Testis (tissue), 5 donors: ENCODE results near the gene DMD. TPM values are rescaled to one million over a fixed set of nuclear protein-coding genes. Genes with fewer than 3 reads are reported as not detected.

Source experiments
- DNase-seq: peaks from one replicate; pipeline ENCODE4 v3.0.0-alpha.2; 2019
- H3K27ac ChIP-seq, 2 donors: fragments of 200-600 bp; sonication (generic); one replicate each; pipeline ENCODE4 v1.5.1; 2019
- H3K27me3 ChIP-seq: fragments of 200-600 bp; sonication (generic); one replicate; pipeline ENCODE4 v1.5.1; 2019
- H3K36me3 ChIP-seq: fragments of 200-600 bp; sonication (generic); one replicate; pipeline ENCODE4 v1.5.1; 2017; ENCODE audit warnings: low read depth; ENCODE audit errors: missing control alignments
- H3K4me1 ChIP-seq: fragments of 200-600 bp; sonication (generic); one replicate; pipeline ENCODE4 v1.5.1; 2019
- H3K4me3 ChIP-seq, 2 donors: fragments of 200-600 bp; sonication (generic); one replicate each; pipeline ENCODE4 v1.5.1; 2017 to 2019
- H3K9me3 ChIP-seq: fragments of 200-600 bp; sonication (generic); one replicate; pipeline ENCODE4 v1.5.1; 2017
- POLR2A ChIP-seq: fragments of 450-650 bp; IDR thresholded peaks from one replicate; pipeline ENCODE4 v1.6.1; 2017; ENCODE audit warnings: antibody characterized with exemption, mild to moderate bottlenecking, moderate library complexity
- WGBS, 2 donors: methylation state at CpG; one replicate each; pipeline ENCODE4 v1.1.5; 2018; 5-methylcytosine and 5-hydroxymethylcytosine counted together
- intact Hi-C: fragments of 100-400 bp; cut with DNase I; formaldehyde crosslinking; loops from one replicate; pipeline ENCODE4 v1.15.1; 2023; ENCODE audit warnings: low total_unique reads
- long read RNA-seq, 2 donors: transcript quantifications; one replicate each; lab custom pipeline, GENCODE V29; 2026
- polyA plus RNA-seq: library from polyadenylated mRNA; stranded (reverse); fragments of 350-450 nt; fragmentation: Illumina TruSeq; extraction: RNeasy Lipid Tissue Mini Kit (QIAGEN cat#74804); gene quantifications from one replicate; pipeline ENCODE4 v1.2.3, GENCODE V29; 2014; ENCODE audit warnings: low read depth, low replicate concordance; ENCODE audit not compliant: insufficient read depth
- total RNA-seq, 2 donors: library from RNA; depleted of rRNA; stranded (reverse); fragments of >200 nt; gene quantifications; one replicate each; pipeline ENCODE4 v1.2.3, GENCODE V29; 2016
- TF ChIP-seq, protein P1 (sequence below), 3 experiments: fragments of 450-650 bp in 2 of 3; fragments of 200-600 bp in 1 of 3; sonication (generic) in 1 of 3; IDR thresholded peaks; one replicate each; pipeline ENCODE4 v1.5.1; 2016 to 2019; ENCODE audit warnings: antibody characterized with exemption in 3 of 3, mild to moderate bottlenecking in 2 of 3, moderate library complexity in 1 of 3

Gene DMD
- total RNA-seq, result 10 to 100 TPM; 24.2 to 34.1 TPM
- polyA plus RNA-seq, result 11.3 TPM
- long read RNA-seq, donor 1, full-length matches to known transcripts, result 2 of 2 reads
- long read RNA-seq, donor 1, partial matches to known transcripts, result 0 of 2 reads
- long read RNA-seq, donor 1, other reads (novel, unspliced or antisense), result 0 of 2 reads
- long read RNA-seq, donor 2, full-length matches to known transcripts, result 2 of 2 reads
- long read RNA-seq, donor 2, partial matches to known transcripts, result 0 of 2 reads
- long read RNA-seq, donor 2, other reads (novel, unspliced or antisense), result 0 of 2 reads

DNA sequence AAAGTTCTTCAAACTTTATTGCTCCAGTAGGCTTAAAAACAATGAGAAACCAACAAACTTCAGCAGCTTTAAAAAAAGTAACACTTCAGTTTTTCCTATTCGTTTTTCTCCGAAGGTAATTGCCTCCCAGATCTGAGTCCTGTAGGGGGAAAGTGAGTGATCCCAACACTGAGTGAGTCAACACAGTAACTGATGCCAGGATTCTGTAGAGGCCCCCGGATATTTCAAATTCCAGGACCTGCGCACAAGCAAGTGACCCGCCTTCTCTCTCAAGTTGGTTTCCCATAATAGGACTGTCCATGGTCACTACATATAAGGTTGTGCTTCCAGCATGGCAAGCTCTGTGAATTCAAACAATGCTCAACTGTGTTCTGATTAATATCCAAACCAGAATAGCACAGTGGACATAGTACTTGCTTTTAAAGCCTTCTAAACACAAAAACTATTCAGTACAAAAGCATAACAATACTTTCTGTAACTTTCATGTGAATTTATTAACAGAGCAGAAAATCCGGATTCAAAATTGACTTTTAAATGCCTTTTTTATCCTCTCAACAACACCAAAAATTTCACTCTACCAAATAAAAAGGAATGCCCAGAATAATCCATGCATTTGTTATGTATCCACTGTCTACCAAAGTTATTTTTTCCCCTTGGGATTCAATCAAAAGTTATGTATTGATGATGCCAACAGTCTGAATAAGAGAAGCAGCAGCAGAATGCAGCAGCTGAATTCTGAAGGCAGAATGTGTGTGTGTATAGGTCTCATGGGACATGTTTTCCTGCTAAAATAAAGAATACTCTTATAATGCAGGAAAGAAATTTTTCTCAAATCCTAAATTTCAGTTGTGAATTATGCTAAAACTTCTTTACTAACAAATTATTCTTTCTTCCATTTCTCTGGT, at the start of gene DMD:
Gene DMD, minus strand, starts transcription at position 194 of the 905 bp plus-strand sequence. CDS start 237 bp downstream, outside the sequence.
- Histone ChIP-seq H3K36me3 (no peaks in the 10 kb centered on the region), H3K27me3 (no peaks in the 10 kb centered on the region), H3K4me3 (peak within 1 kb of the TSS; percentile 21 to 34), H3K9me3 (no peaks in the 10 kb centered on the region), H3K27ac (peak within 1 kb of the TSS; percentile 3 to 59), H3K4me1 (no peaks in the 10 kb centered on the region)
- DNase-seq, result peak; percentile 49
- no peak for TF ChIP-seq POLR2A
- TF ChIP-seq, protein P1, sequence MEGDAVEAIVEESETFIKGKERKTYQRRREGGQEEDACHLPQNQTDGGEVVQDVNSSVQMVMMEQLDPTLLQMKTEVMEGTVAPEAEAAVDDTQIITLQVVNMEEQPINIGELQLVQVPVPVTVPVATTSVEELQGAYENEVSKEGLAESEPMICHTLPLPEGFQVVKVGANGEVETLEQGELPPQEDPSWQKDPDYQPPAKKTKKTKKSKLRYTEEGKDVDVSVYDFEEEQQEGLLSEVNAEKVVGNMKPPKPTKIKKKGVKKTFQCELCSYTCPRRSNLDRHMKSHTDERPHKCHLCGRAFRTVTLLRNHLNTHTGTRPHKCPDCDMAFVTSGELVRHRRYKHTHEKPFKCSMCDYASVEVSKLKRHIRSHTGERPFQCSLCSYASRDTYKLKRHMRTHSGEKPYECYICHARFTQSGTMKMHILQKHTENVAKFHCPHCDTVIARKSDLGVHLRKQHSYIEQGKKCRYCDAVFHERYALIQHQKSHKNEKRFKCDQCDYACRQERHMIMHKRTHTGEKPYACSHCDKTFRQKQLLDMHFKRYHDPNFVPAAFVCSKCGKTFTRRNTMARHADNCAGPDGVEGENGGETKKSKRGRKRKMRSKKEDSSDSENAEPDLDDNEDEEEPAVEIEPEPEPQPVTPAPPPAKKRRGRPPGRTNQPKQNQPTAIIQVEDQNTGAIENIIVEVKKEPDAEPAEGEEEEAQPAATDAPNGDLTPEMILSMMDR (IDR thresholded peaks at IDR 0.05), result no peak
- WGBS, 2 donors, result 17 to 21% methylated on average over 4 to 6 of the region's 6 CpGs
- intact Hi-C loops, result no loop called here

GRCh38 chrX:33252306-33252825, 41.0 kb upstream of the DMD start:
- Histone ChIP-seq H3K36me3 (no peaks in the 10 kb centered on the region), H3K4me1 (no peaks in the 10 kb centered on the region), H3K27me3 (no peaks in the 10 kb centered on the region), H3K27ac (no peak overlapping the region), H3K9me3 (no peaks in the 10 kb centered on the region), H3K4me3 (no peak overlapping the region)
- DNase-seq, result no peak
- TF ChIP-seq, protein P1 (IDR thresholded peaks at IDR 0.05), result no peak
- TF ChIP-seq POLR2A, result no peak
- WGBS, 2 donors, result 75 to 90% methylated on average over 1 of the region's 1 CpG
- intact Hi-C loops, result no loop called here

DNA sequence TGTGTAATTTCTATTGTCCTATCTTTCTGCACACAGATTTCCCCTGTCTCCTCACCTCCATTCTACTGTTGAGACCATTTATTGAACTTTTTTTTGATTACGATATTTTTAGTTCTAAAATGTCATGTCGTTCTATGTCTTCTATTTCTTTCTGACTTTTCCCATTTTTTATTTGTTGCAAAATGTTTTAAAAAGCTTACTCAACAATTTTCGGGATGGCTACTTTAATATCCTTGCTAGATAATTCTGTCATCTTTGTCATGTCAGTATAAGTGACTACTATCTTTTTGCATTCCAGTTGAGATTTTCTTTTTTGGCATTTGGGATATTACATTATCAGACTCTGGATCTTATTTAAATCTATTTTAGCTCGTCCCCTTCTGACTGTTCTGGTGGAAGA, 7.5 kb upstream of the DMD start:
- Histone ChIP-seq H3K9me3 (no peaks in the 10 kb centered on the region), H3K4me3 (no peak overlapping the region), H3K27ac (no peak overlapping the region), H3K4me1 (no peaks in the 10 kb centered on the region), H3K27me3 (no peaks in the 10 kb centered on the region), H3K36me3 (no peaks in the 10 kb centered on the region)
- no peak for DNase-seq
- 82 to 88% methylated on average over 4 of the region's 4 CpGs for WGBS, 2 donors
- TF ChIP-seq, protein P1 (IDR thresholded peaks at IDR 0.05), result no peak
- TF ChIP-seq POLR2A, result no peak
- intact Hi-C loops, result no loop called here

- no peaks in the 10 kb centered on the region for H3K4me1 ChIP-seq
- intact Hi-C loops, result no loop called here
- TF ChIP-seq, protein P1 (IDR thresholded peaks at IDR 0.05), result no peak
- no peak for TF ChIP-seq POLR2A
- H3K27me3 ChIP-seq, result no peaks in the 10 kb centered on the region
- DNase-seq, result no peak
- no peaks in the 10 kb centered on the region for H3K36me3 ChIP-seq
- no peaks in the 10 kb centered on the region for H3K9me3 ChIP-seq
- H3K4me3 ChIP-seq, result peak overlapping the region; percentile 21 to 34
- 34 to 39% methylated on average over 2 of the region's 2 CpGs for WGBS, 2 donors
- peak overlapping the region in 1 of 2 donors; percentile 59 for H3K27ac ChIP-seq
These were observed 1.2 kb downstream of the DMD start for GRCh38 chrX:33210156-33210555.
